IMR-90 (cell line): Measurements from ENCODE around the gene SCARB1. TPM values are rescaled to one million over a fixed set of nuclear protein-coding genes. Genes with fewer than 3 reads are reported as not detected.

ENCODE experiments used
- ATAC-seq: fragments of 200-7000 bp; cut with Tn5 transposase; 2 replicates; pipeline ENCODE4 v1.9.1; 2020; ENCODE audit warnings: low read depth, mild to moderate bottlenecking, moderate library complexity
- BruUV-seq: library from RNA; stranded (reverse); fragments of 400-500 nt; replicated peaks from 2 replicates; lab custom pipeline; 2021; lab: Mats Ljungman, UMichigan
- CTCF ChIA-PET: fragments of 300-600 bp; formaldehyde crosslinking; extraction: SDS; loops from one replicate; lab custom pipeline; 2021; ENCODE audit warnings: antibody characterized with exemption; lab: Yijun Ruan, JAX
- POLR2A ChIA-PET: fragments of 300-600 bp; sonication (Branson Sonifier 250); formaldehyde crosslinking; loops from one replicate; lab custom pipeline; 2022; ENCODE audit warnings: antibody characterized with exemption; ENCODE audit not compliant: unreplicated experiment; lab: Charles Lee
- DNase-seq: peaks from one replicate; pipeline ENCODE4 v3.0.0; 2013
- H2AFZ ChIP-seq: replicated peaks from 2 replicates; pipeline ENCODE3; 2013; ENCODE audit warnings: low read length, mild to moderate bottlenecking; ENCODE audit not compliant: poor library complexity
- H2AK5ac ChIP-seq: 2 replicates; pipeline ENCODE4 v1.6.1; 2013; ENCODE audit warnings: low read depth, low read length, inconsistent platforms
- H2AK9ac ChIP-seq: replicated peaks from 2 replicates; pipeline ENCODE3; 2013; ENCODE audit warnings: mild to moderate bottlenecking, low read depth, low read length, moderate library complexity; ENCODE audit not compliant: poor library complexity
- H2BK120ac ChIP-seq: 2 replicates; pipeline ENCODE4 v1.6.1; 2013; ENCODE audit warnings: low read depth, low read length, inconsistent platforms
- H2BK15ac ChIP-seq: 3 replicates; pipeline ENCODE4 v1.6.1; 2013; ENCODE audit warnings: low read depth, low read length, inconsistent platforms
- H2BK20ac ChIP-seq: 2 replicates; pipeline ENCODE4 v1.6.1; 2013; ENCODE audit warnings: low read depth, mild to moderate bottlenecking, inconsistent platforms, low read length, moderate library complexity
- H2BK5ac ChIP-seq: 2 replicates; pipeline ENCODE4 v1.6.1; 2013; ENCODE audit warnings: mild to moderate bottlenecking, low read depth, low read length, inconsistent platforms; ENCODE audit not compliant: poor library complexity, severe bottlenecking
- H3K14ac ChIP-seq: replicated peaks from 2 replicates; pipeline ENCODE4 v1.6.1; 2013; ENCODE audit warnings: low read depth, low read length, inconsistent platforms
- H3K18ac ChIP-seq: 2 replicates; pipeline ENCODE4 v1.6.1; 2013; ENCODE audit warnings: low read depth, low read length, control low read depth
- H3K23ac ChIP-seq: 2 replicates; pipeline ENCODE4 v1.6.1; 2013; ENCODE audit warnings: low read depth, low read length, inconsistent platforms
- H3K27ac ChIP-seq: 2 replicates; pipeline ENCODE4 v1.5.1; 2013; ENCODE audit warnings: mild to moderate bottlenecking, control low read depth, low read length; ENCODE audit not compliant: insufficient read depth
- H3K27me3 ChIP-seq: 2 replicates; pipeline ENCODE4 v1.6.1; 2013; ENCODE audit warnings: low read length; ENCODE audit not compliant: control insufficient read depth, insufficient read depth
- H3K36me3 ChIP-seq: 2 replicates; pipeline ENCODE4 v1.6.1; 2013; ENCODE audit warnings: low read length, mixed read lengths; ENCODE audit not compliant: control insufficient read depth, insufficient read depth
- H3K4ac ChIP-seq: 2 replicates; pipeline ENCODE4 v1.6.1; 2013; ENCODE audit warnings: low read depth, low read length, inconsistent platforms
- H3K4me1 ChIP-seq: 2 replicates; pipeline ENCODE4 v1.6.1; 2013; ENCODE audit warnings: low read length, mixed read lengths; ENCODE audit not compliant: control insufficient read depth, insufficient read depth
- H3K4me2 ChIP-seq: 2 replicates; pipeline ENCODE4 v1.6.1; 2013; ENCODE audit warnings: low read depth, mild to moderate bottlenecking, control low read depth, low read length, moderate library complexity
- H3K4me3 ChIP-seq: 2 replicates; pipeline ENCODE4 v1.5.1; 2013; ENCODE audit warnings: low read depth, mild to moderate bottlenecking, control low read depth, low read length, moderate library complexity; ENCODE audit not compliant: insufficient read depth
- H3K56ac ChIP-seq: 2 replicates; pipeline ENCODE4 v1.6.1; 2013; ENCODE audit warnings: low read length, inconsistent platforms; ENCODE audit not compliant: insufficient read depth; ENCODE audit errors: extremely low read depth
- H3K79me1 ChIP-seq, 2 experiments: 2 replicates each; pipeline ENCODE4 v1.6.1; 2013; ENCODE audit warnings: low read length in 2 of 2, inconsistent platforms in 1 of 2, low read depth in 1 of 2
- H3K9ac ChIP-seq: 2 replicates; pipeline ENCODE4 v1.6.1; 2013; ENCODE audit warnings: low read depth, low read length, control low read depth
- H3K9me1 ChIP-seq: 2 replicates; pipeline ENCODE4 v1.6.1; 2013; ENCODE audit warnings: low read length, inconsistent platforms; ENCODE audit not compliant: insufficient read depth
- H3K9me3 ChIP-seq: 2 replicates; pipeline ENCODE4 v1.6.1; 2013; ENCODE audit warnings: low read length; ENCODE audit not compliant: control insufficient read depth, insufficient read depth
- H4K20me1 ChIP-seq: 2 replicates; pipeline ENCODE4 v1.6.1; 2013; ENCODE audit warnings: low read length, inconsistent platforms; ENCODE audit not compliant: insufficient read depth
- H4K5ac ChIP-seq: 2 replicates; pipeline ENCODE4 v1.6.1; 2013; ENCODE audit warnings: mild to moderate bottlenecking, low read depth, low read length, control low read depth
- H4K8ac ChIP-seq, 2 experiments: 2 replicates each; pipeline ENCODE4 v1.6.1; 2013; ENCODE audit warnings: low read depth in 2 of 2, low read length in 2 of 2, control low read depth in 1 of 2, inconsistent platforms in 1 of 2
- H4K91ac ChIP-seq: 2 replicates; pipeline ENCODE4 v1.6.1; 2013; ENCODE audit warnings: low read depth, low read length, inconsistent platforms; ENCODE audit not compliant: insufficient read depth
- FOS ChIP-seq: fragments of 150-350 bp; IDR thresholded peaks from 2 replicates; pipeline ENCODE4 v1.6.1; 2016; ENCODE audit warnings: low read depth, low read length
- MXI1 ChIP-seq: IDR thresholded peaks from 2 replicates; pipeline ENCODE4 v1.6.1; 2012; ENCODE audit warnings: low read depth, mild to moderate bottlenecking, low read length, moderate library complexity, borderline replicate concordance
- RAD21 ChIP-seq: IDR thresholded peaks from 2 replicates; pipeline ENCODE4 v1.6.1; 2012; ENCODE audit warnings: low read length, improper control_type of control experiment
- WGBS, 2 experiments: methylation state at CpG; one replicate each; pipeline versions ENCODE4 v1.1.5 to v1.1.7; 2013; ENCODE audit warnings: missing lambda C conversion rate in 2 of 2; ENCODE audit not compliant: insufficient read length in 1 of 2; ENCODE audit errors: extremely low coverage in 2 of 2; 5-methylcytosine and 5-hydroxymethylcytosine counted together
- dilution Hi-C: fragments of 300-500 bp; cut with HindIII; formaldehyde crosslinking; loops from one replicate; pipeline ENCODE4 v1.14.3; 2018; ENCODE audit warnings: low sequenced_read_pairs; ENCODE audit not compliant: unreplicated experiment
- in situ Hi-C: fragments of 300-500 bp; cut with MboI; formaldehyde crosslinking; loops from 3 replicates; pipeline ENCODE4 v1.14.3; 2019; ENCODE audit warnings: low sequenced_read_pairs, inconsistent platforms, mixed read lengths
- intact Hi-C: fragments of 100-400 bp; cut with micrococcal nuclease; formaldehyde crosslinking; loops from 2 replicates; pipeline ENCODE4 v1.10.0; 2022
- polyA plus RNA-seq, 3 experiments: library from polyadenylated mRNA; depleted of rRNA; stranded (reverse); fragments of >200 nt; gene quantifications; 2 replicates each; pipeline ENCODE4 v1.2.3, GENCODE V29; 2012; ENCODE audit warnings: low replicate concordance in 1 of 3
- total RNA-seq: library from RNA; depleted of rRNA; stranded (reverse); fragments of >200 nt; gene quantifications from 2 replicates; pipeline ENCODE4 v1.2.3, GENCODE V29; 2012
- TF ChIP-seq, protein P1 (sequence below): fragments of 150-350 bp; IDR thresholded peaks from 2 replicates; pipeline ENCODE4 v1.6.1; 2017; ENCODE audit warnings: mild to moderate bottlenecking, antibody characterized with exemption, low read length, low read depth

The SCARB1 gene
- total and polyA plus RNA-seq, 2 of the 4 experiments (the other 2 are of a cell fraction) = 3.0 to 24.8 TPM

DNA sequence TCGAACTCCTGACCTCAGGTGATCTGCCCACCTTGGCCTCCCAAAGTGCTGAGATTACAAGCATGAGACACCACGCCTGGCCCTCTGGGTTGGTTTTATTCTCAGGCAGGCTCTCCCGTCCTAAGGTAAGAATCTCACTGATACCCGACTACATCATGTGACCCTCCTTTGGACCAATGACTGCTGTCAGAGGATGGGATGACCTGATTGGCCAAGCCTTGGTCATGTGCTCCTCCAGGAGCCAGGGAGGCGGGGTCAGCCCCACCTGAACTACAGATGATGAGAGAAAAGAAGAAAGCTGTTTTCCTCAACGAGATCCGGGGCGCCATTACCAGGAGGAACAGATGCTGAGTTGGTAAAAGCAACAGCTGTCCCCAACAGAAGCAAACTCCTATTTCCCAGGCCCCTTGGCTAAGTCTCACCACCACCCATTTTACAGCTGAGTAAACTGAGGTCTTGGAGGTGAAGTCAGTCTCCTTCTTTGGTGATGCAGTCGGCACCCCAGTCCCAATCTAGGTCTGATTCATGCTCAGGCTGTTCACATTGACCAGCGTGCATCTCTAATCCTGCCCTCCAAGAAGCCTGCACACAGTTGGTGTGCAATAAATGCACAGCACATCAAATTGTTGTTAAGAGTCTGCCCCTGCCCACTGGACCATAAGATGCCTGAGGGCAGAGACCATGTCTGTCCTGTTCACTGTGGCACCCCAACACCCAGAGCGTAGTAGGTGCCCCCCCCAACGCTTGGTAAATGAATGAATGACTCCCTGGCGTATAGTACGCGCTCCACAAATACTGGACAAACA lies 118.8 kb downstream of the SCARB1 start:
- peak overlapping the region; percentile 96 for H2BK120ac ChIP-seq
- peak overlapping the region; percentile 96; the same call in 1 of the 2 replicates for H2AK5ac ChIP-seq
- peak overlapping the region; percentile 9 for H2AFZ ChIP-seq
- no peak for ATAC-seq
- H2AK9ac ChIP-seq = no peak overlapping the region
- BruUV-seq = no TSS peak
- WGBS, 2 experiments = 97% methylated on average over 6 of the region's 15 CpGs; no CpG with 5 or more reads in 1 of the 2 experiments
- TF ChIP-seq MXI1 (no peak), RAD21 (no peak), FOS (no peak)
- TF ChIP-seq, protein P1, sequence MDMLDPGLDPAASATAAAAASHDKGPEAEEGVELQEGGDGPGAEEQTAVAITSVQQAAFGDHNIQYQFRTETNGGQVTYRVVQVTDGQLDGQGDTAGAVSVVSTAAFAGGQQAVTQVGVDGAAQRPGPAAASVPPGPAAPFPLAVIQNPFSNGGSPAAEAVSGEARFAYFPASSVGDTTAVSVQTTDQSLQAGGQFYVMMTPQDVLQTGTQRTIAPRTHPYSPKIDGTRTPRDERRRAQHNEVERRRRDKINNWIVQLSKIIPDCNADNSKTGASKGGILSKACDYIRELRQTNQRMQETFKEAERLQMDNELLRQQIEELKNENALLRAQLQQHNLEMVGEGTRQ = peak; percentile 91
- no peak overlapping the region for H2BK5ac ChIP-seq
- peak overlapping the region; percentile 88 for H2BK20ac ChIP-seq
- H3K27ac ChIP-seq = no peak overlapping the region
- no peak overlapping the region for H3K14ac ChIP-seq
- H3K4me3 ChIP-seq = no peak overlapping the region
- peaks cover 3% of the 10 kb centered on the region for H3K9me3 ChIP-seq
- POLR2A ChIA-PET = no interaction called here
- peaks cover 21% of the 10 kb centered on the region for H3K4me1 ChIP-seq
- H4K91ac ChIP-seq = peak overlapping the region; percentile 91; the same call in 1 of the 2 replicates
- no peak overlapping the region for H3K23ac ChIP-seq
- H3K27me3 ChIP-seq = no peaks in the 10 kb centered on the region
- no peak overlapping the region for H3K56ac ChIP-seq
- H4K20me1 ChIP-seq = no peaks in the 10 kb centered on the region; the same call in 1 of the 2 replicates
- H3K18ac ChIP-seq = no peak overlapping the region
- H3K9ac ChIP-seq = no peak overlapping the region
- H3K36me3 ChIP-seq = no peaks in the 10 kb centered on the region
- in situ Hi-C loops (no loop called here), dilution Hi-C loops (no loop called here), intact Hi-C loops (loop anchor here (5.0 kb wide), 2 partner anchors 178 to 228 kb away; partner anchors contain the start of gene NCOR2)
- peak overlapping the region; percentile 91 for H3K4ac ChIP-seq
- H3K4me2 ChIP-seq = no peak overlapping the region
- peak overlapping the region in 1 of 2 experiments; percentile 85; a peak in 2 of 4 replicates for H4K8ac ChIP-seq
- no peak for DNase-seq
- no peak overlapping the region for H4K5ac ChIP-seq
- peak overlapping the region; percentile 92; the same call in 2 of the 3 replicates for H2BK15ac ChIP-seq
- H3K79me1 ChIP-seq = no peaks in the 10 kb centered on the region
- H3K9me1 ChIP-seq = peaks cover 9% of the 10 kb centered on the region
- CTCF ChIA-PET = no interaction called here
